Prostate gland (tissue), 2 donors: ENCODE results near the gene CXCR4.

Source experiments
- CTCF ChIP-seq, 4 experiments: fragments of 200-600 bp in 2 of 4; fragments of 450-650 bp in 2 of 4; sonication (generic) in 2 of 4; IDR thresholded peaks; 1 replicate in 3 of 4; 2 replicates in 1 of 4; pipeline ENCODE4 v1.5.1; 2016 to 2019; ENCODE audit warnings: antibody characterized with exemption in 4 of 4, mild to moderate bottlenecking in 2 of 4, moderate library complexity in 2 of 4
- POLR2A ChIP-seq: fragments of 450-650 bp; IDR thresholded peaks from one replicate; pipeline ENCODE4 v1.6.1; 2016; ENCODE audit warnings: antibody characterized with exemption, mild to moderate bottlenecking
- POLR2AphosphoS5 ChIP-seq: sonication (generic); formaldehyde crosslinking; IDR thresholded peaks from one replicate; pipeline ENCODE4 v1.6.1; 2017; ENCODE audit warnings: antibody characterized with exemption

DNA sequence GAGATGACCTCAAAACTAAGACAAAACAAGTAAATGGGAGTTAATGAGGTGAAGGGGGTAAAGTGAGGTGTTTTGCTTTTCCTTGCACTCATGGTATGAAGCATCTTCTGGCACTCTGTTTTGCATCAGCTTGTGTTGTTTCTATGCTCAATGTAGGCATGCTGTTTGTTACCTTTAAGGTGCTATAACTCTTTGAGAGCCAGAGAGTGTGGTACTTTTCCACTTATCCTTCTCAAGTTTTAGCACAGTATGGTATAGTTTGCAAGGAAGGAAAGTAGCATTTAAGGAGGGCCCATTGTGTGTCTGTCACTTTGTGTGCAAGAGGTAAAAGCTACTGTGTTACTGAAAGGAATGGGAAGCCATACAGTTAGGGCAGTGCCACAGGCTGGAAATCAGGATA lies 17.5 kb upstream of the CXCR4 start:
- TF ChIP-seq CTCF (IDR thresholded peaks at IDR 0.05) (no peak), POLR2A (no peak), POLR2AphosphoS5 (no peak)
